Measurements from ENCODE around the gene KLRC3. TPM values are rescaled to one million over a fixed set of nuclear protein-coding genes. Genes with fewer than 3 reads are reported as not detected.
A peak's percentile ranks its signal among the peaks of the same experiment; 100 is the strongest.
"Not testable (repeated sequence)": the region's sequence is repeated elsewhere in the genome, so short reads cannot be mapped to it uniquely, and the experiment has no call there.

The KLRC3 gene
- total and polyA plus RNA-seq, 10 donors, result 0.13 to 5.8 (median 2.3) TPM

DNA sequence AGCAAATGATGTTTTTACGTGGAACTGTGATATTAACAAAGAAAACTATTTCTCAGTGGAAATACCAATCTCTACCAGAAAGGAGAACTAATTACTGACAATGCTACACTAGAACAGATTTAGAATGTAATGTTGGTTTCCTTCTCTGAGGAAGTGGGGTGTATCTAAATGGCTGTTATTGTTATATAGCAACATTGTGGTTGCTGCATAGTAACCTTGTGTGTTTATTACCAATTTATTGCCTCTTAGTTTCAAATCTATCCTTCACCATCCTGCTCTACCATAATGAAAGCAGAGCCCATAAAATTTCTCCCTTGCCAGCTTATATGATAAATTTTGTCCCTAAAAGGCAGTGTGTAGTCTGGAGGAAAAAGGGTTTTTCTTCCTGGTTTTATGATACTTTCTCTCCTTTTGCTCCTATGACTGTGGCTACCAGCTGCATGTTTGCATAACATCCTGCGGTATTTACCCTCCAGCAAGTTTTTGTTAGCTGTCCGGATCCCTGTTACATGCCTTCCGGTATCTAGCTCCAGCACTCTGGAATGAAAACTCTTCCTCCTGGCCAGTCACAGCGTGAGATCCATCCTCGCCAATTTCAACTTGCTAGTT is 24.9 kb downstream of the KLRC3 start:
- intact Hi-C loops (cut with DNase I; ENCODE audit: low total_unique reads), result no loop called here
- no peak for DNase-seq

DNA sequence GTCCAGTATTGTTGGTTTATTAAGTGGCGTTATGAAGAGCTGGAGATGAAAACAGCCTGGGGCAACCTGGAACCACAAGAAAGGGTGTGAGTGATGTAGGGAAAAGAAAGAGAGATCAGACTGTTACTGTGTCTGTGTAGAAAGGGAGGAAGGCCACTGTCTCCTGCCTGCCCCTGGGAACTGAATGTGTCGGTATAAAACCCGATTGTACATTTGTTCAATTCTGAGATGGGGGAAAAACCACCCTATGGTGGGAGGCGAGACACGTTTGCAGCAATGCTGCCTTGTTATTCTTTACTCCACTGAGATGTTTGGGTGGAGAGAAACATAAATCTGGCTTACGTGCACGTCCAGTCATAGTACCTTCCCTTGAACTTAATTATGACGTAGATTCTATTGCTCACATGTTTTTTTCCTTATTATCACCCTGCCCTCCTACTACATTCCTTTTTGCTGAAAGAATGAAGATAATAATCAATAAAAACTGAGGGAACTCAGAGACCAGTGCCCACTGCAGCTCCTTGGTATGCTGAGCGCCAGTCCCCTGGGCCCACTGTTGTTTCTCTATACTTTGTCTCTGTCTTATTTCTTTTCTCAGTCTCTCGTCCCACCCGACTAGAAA is 25.8 kb downstream of the KLRC3 start:
- DNase-seq; H3K4me3 ChIP-seq; H3K36me3 ChIP-seq; H3K27me3 ChIP-seq (replicated peaks in 1 of 7); H3K9me3 ChIP-seq; intact Hi-C loops (cut with DNase I; ENCODE audit: low total_unique reads): not testable (repeated sequence)
- WGBS, 5 donors, result 65 to 80% (median 74%) methylated on average over 11 of the region's 11 CpGs
- Histone ChIP-seq H3K4me1 (peaks cover 0 to 54% (median 21%) of the 10 kb centered on the region in 6 donors), H3K27ac (peak overlapping the region in 7 of 8 donors; percentile 30 to 75 (median 45))
- peak in 1 of 3 donors; percentile 21 for TF ChIP-seq POLR2AphosphoS5 (IDR thresholded peaks at IDR 0.05)

More for the DNA sequence above, 24.9 kb downstream of the KLRC3 start:
- 20 to 40% (median 30%) methylated on average over 6 of the region's 6 CpGs for WGBS, 5 donors
- Histone ChIP-seq H3K4me1 (peaks cover 0 to 54% (median 21%) of the 10 kb centered on the region in 6 donors), H3K27ac (peak overlapping the region in 7 of 8 donors; percentile 30 to 75 (median 45)), H3K4me3 (peak overlapping the region in 1 of 8 donors; percentile 33), H3K36me3 (no peaks in the 10 kb centered on the region), H3K9me3 (no peaks in the 10 kb centered on the region), H3K27me3 (replicated peaks in 1 of 7) (no peaks in the 10 kb centered on the region)
- TF ChIP-seq, protein P1, sequence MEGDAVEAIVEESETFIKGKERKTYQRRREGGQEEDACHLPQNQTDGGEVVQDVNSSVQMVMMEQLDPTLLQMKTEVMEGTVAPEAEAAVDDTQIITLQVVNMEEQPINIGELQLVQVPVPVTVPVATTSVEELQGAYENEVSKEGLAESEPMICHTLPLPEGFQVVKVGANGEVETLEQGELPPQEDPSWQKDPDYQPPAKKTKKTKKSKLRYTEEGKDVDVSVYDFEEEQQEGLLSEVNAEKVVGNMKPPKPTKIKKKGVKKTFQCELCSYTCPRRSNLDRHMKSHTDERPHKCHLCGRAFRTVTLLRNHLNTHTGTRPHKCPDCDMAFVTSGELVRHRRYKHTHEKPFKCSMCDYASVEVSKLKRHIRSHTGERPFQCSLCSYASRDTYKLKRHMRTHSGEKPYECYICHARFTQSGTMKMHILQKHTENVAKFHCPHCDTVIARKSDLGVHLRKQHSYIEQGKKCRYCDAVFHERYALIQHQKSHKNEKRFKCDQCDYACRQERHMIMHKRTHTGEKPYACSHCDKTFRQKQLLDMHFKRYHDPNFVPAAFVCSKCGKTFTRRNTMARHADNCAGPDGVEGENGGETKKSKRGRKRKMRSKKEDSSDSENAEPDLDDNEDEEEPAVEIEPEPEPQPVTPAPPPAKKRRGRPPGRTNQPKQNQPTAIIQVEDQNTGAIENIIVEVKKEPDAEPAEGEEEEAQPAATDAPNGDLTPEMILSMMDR (IDR thresholded peaks at IDR 0.05 in 8 of 11, conservative IDR thresholded peaks at IDR 0.05 in 3 of 11), result no peak
- TF ChIP-seq POLR2A (IDR thresholded peaks at IDR 0.05), result no peak

DNA sequence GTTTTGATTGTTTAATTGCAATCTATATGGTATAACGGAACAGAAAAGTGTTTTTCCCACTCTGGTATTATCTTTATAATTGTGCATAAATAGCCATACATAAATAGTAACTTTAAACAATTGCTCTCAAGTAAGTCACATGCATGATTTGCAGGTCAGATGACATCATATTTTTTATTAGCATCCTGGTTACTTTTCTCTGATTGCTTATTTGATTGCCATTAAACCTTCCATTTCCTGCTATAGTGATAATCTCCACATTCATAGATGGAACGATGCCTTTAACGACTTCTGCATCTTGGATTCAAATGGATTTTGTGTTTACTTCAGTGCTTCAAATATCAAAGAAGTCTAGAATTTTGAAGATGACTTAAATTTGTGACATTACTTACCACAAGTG is 27.1 kb downstream of the KLRC3 start:
- no peaks in the 10 kb centered on the region for H3K27me3 ChIP-seq (replicated peaks in 1 of 7)
- TF ChIP-seq POLR2AphosphoS5 (IDR thresholded peaks at IDR 0.05) (no peak), POLR2A (IDR thresholded peaks at IDR 0.05) (no peak)
- TF ChIP-seq, protein P1 (IDR thresholded peaks at IDR 0.05 in 8 of 11, conservative IDR thresholded peaks at IDR 0.05 in 3 of 11), result no peak
- no peak overlapping the region for H3K4me3 ChIP-seq
- no peaks in the 10 kb centered on the region for H3K9me3 ChIP-seq
- peak overlapping the region in 4 of 8 donors; percentile 41 to 75 (median 54) for H3K27ac ChIP-seq
- intact Hi-C loops (cut with DNase I; ENCODE audit: low total_unique reads), result no loop called here
- H3K36me3 ChIP-seq, result no peaks in the 10 kb centered on the region
- WGBS, 5 donors, result 50 to 69% (median 50%) methylated on average over 3 of the region's 3 CpGs
- H3K4me1 ChIP-seq, result peaks cover 0 to 54% (median 21%) of the 10 kb centered on the region in 6 donors
- DNase-seq, result no peak

DNA sequence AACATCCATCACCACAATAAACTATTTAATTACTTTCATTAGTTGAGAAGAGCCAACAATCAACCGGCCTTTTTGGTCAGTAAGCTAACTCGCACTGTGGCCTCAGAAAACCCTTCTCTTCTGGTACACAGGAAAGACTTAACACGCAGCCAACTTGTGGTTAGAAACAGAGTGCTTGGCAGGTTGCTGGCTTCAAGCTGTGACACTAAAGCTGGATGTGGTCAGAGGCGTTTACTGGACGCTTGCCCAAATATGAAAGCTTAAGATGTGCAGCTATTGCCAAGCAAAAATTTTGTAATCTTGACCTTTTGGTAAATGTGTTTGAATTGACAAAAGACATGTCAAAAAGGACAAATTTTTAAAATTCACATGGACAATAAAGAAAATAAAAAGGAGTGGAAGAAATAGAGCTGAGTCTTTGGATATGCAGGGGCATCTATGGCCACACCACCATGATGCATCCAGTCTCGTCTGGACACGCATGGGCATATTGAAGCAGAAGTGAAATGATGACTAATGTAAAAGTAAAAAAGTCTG is 27.9 kb downstream of the KLRC3 start:
- no peaks in the 10 kb centered on the region for H3K9me3 ChIP-seq
- intact Hi-C loops (cut with DNase I; ENCODE audit: low total_unique reads), result no loop called here
- WGBS, 5 donors, result 16 to 25% (median 24%) methylated on average over 7 of the region's 7 CpGs
- no peak for DNase-seq
- H3K36me3 ChIP-seq, result no peaks in the 10 kb centered on the region
- no peaks in the 10 kb centered on the region for H3K27me3 ChIP-seq (replicated peaks in 1 of 7)
- H3K27ac ChIP-seq, result peak overlapping the region in 6 of 8 donors; percentile 3 to 75 (median 43)
- H3K4me3 ChIP-seq, result no peak overlapping the region
- TF ChIP-seq POLR2AphosphoS5 (IDR thresholded peaks at IDR 0.05), result peak in 1 of 3 donors; percentile 72
- TF ChIP-seq, protein P1 (IDR thresholded peaks at IDR 0.05 in 8 of 11, conservative IDR thresholded peaks at IDR 0.05 in 3 of 11), result no peak
- H3K4me1 ChIP-seq, result peaks cover 0 to 54% (median 21%) of the 10 kb centered on the region in 6 donors

DNA sequence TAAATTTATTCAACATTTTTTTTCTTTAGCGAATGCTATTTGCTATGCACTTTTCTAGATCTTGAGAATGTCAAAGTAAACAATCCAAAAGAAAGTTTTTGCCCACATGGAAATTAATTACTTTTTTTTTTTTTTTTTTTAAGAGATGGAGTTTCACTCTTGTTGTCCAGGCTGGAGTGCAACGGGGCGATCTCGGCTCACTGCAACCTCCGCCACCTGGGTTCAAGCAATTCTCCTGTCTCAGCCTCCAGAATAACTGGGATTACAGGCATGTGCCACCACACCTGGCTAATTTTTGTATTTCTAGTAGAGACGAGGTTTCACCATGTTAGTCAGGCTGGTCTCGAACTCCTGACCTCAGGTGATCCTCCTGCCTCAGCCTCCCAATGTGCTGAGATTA is 29.4 kb downstream of the KLRC3 start:
- not testable (repeated sequence) for H3K9me3 ChIP-seq, DNase-seq
- WGBS, 5 donors, result 81 to 94% (median 87%) methylated on average over 7 of the region's 7 CpGs

More for the DNA sequence above, 29.4 kb downstream of the KLRC3 start:
- H3K27me3 ChIP-seq (replicated peaks in 1 of 7); intact Hi-C loops (cut with DNase I; ENCODE audit: low total_unique reads); H3K36me3 ChIP-seq; H3K4me3 ChIP-seq: not testable (repeated sequence)
- Histone ChIP-seq H3K27ac (peak overlapping the region in 3 of 8 donors; percentile 42 to 75 (median 67)), H3K4me1 (peaks cover 0 to 44% (median 20%) of the 10 kb centered on the region in 6 donors)

Data from spleen (tissue), 11 donors.